ENCODE results near the gene ZNF367. TPM values are rescaled to one million over a fixed set of nuclear protein-coding genes. Genes with fewer than 3 reads are reported as not detected.

The ZNF367 gene
- total and polyA plus RNA-seq, 8 donors: 0.58 to 9.8 (median 1.8) TPM; not detected in 1

- Histone ChIP-seq H3K4me3 (no peak overlapping the region), H3K9me3 (no peaks in the 10 kb centered on the region), H3K4me1 (peaks cover 19 to 40% (median 32%) of the 10 kb centered on the region in 4 donors), H3K27me3 (no peaks in the 10 kb centered on the region), H3K27ac (peak overlapping the region; percentile 50 to 100 (median 99)), H3K36me3 (no peaks in the 10 kb centered on the region)
- WGBS, 5 donors: 34 to 59% (median 39%) methylated on average over 6 of the region's 6 CpGs
- intact Hi-C loops (cut with DNase I; ENCODE audit: low total_unique reads): no loop called here
- peak in 1 of 2 donors; percentile 82 for DNase-seq
- no peak for TF ChIP-seq POLR2A (IDR thresholded peaks at IDR 0.05)
- peak in 1 of 3 donors; percentile 82 for TF ChIP-seq POLR2AphosphoS5 (IDR thresholded peaks at IDR 0.05)
Measured at GRCh38 chr9:96420468-96421219, 2.5 kb upstream of the ZNF367 start.

- Histone ChIP-seq H3K36me3 (no peaks in the 10 kb centered on the region), H3K4me1 (peaks cover 19 to 40% (median 32%) of the 10 kb centered on the region in 4 donors), H3K27me3 (no peaks in the 10 kb centered on the region), H3K4me3 (peak overlapping the region; percentile 78 to 95 (median 91)), H3K9me3 (no peaks in the 10 kb centered on the region), H3K27ac (peak overlapping the region in 4 of 5 donors; percentile 98 to 100 (median 99))
- 19 to 47% (median 40%) methylated on average over 2 of the region's 2 CpGs for WGBS, 5 donors
- no peak for DNase-seq
- TF ChIP-seq EP300 (IDR thresholded peaks at IDR 0.05) (no peak), CTCF (IDR thresholded peaks at IDR 0.05) (no peak), POLR2A (IDR thresholded peaks at IDR 0.05) (no peak), POLR2AphosphoS5 (IDR thresholded peaks at IDR 0.05) (no peak)
- intact Hi-C loops (cut with DNase I; ENCODE audit: low total_unique reads): no loop called here
Measured at GRCh38 chr9:96419691-96419969, 1.5 kb upstream of the ZNF367 start.

- 0% methylated on average over 16 to 58 of the region's 58 CpGs for WGBS, 5 donors
- Histone ChIP-seq H3K9me3 (no peaks in the 10 kb centered on the region), H3K4me1 (peaks cover 19 to 40% (median 35%) of the 10 kb centered on the region in 4 donors), H3K36me3 (no peaks in the 10 kb centered on the region), H3K27ac (peak overlapping the region; percentile 98 to 100 (median 99)), H3K27me3 (no peaks in the 10 kb centered on the region), H3K4me3 (peak overlapping the region; percentile 78 to 95 (median 91))
- TF ChIP-seq EP300 (IDR thresholded peaks at IDR 0.05): no peak
- TF ChIP-seq POLR2A (IDR thresholded peaks at IDR 0.05): peak in 1 of 4 donors; percentile 36
- no peak for TF ChIP-seq CTCF (IDR thresholded peaks at IDR 0.05)
- TF ChIP-seq POLR2AphosphoS5 (IDR thresholded peaks at IDR 0.05): peak; percentile 35 to 83 (median 78)
- DNase-seq: peak; percentile 74 to 90
- intact Hi-C loops (cut with DNase I; ENCODE audit: low total_unique reads): no loop called here
Measured at GRCh38 chr9:96418920-96419690, 935 bp upstream of the ZNF367 start.

GRCh38 chr9:96417661-96418082, 498 bp downstream of the ZNF367 start:
- TF ChIP-seq CTCF (IDR thresholded peaks at IDR 0.05): no peak
- no peak for TF ChIP-seq POLR2AphosphoS5 (IDR thresholded peaks at IDR 0.05)
- TF ChIP-seq POLR2A (IDR thresholded peaks at IDR 0.05): no peak
- TF ChIP-seq EP300 (IDR thresholded peaks at IDR 0.05): no peak
- H3K4me1 ChIP-seq: peaks cover 19 to 48% (median 35%) of the 10 kb centered on the region in 4 donors

More at GRCh38 chr9:96417661-96418082, 498 bp downstream of the ZNF367 start:
- H3K9me3 ChIP-seq: no peaks in the 10 kb centered on the region
- no peaks in the 10 kb centered on the region for H3K27me3 ChIP-seq
- no peak for DNase-seq
- H3K4me3 ChIP-seq: peak overlapping the region; percentile 78 to 95 (median 91)
- H3K36me3 ChIP-seq: no peaks in the 10 kb centered on the region
- peak overlapping the region; percentile 98 to 100 (median 99) for H3K27ac ChIP-seq
- intact Hi-C loops (cut with DNase I; ENCODE audit: low total_unique reads): no loop called here
- 0 to 3% (median 0%) methylated on average over 8 to 62 of the region's 62 CpGs for WGBS, 5 donors
